GM12878 (cell line): ENCODE measurements around the gene PLXDC1. TPM values are rescaled to one million over a fixed set of nuclear protein-coding genes. Genes with fewer than 3 reads are reported as not detected.

Experiments
- ATAC-seq: fragments of 200-7000 bp; cut with Tn5 transposase; 3 replicates; pipeline ENCODE4 v1.9.1; 2020; ENCODE audit warnings: mild to moderate bottlenecking, moderate library complexity
- BruUV-seq: library from RNA; stranded (reverse); fragments of 400-500 nt; replicated peaks from 2 replicates; lab custom pipeline; 2021; lab: Mats Ljungman, UMichigan
- CTCF ChIA-PET: fragments of 300-600 bp; sonication (Branson Sonifier 250); formaldehyde crosslinking; extraction: SDS; loops from one replicate; lab custom pipeline; 2021; ENCODE audit warnings: inconsistent platforms; lab: Yijun Ruan, JAX
- POLR2A ChIA-PET: fragments of 350-600 bp; formaldehyde crosslinking; extraction: SDS; loops from one replicate; lab custom pipeline; 2021; ENCODE audit warnings: inconsistent platforms; lab: Charles Lee
- RAD21 ChIA-PET: fragments of 300-600 bp; sonication (Branson Sonifier 250); formaldehyde crosslinking; loops from one replicate; lab custom pipeline; 2023; ENCODE audit warnings: antibody characterized with exemption; ENCODE audit not compliant: unreplicated experiment; lab: Charles Lee
- SMC1A ChIA-PET: fragments of 300-600 bp; sonication (Branson Sonifier 250); formaldehyde crosslinking; loops from one replicate; lab custom pipeline; 2023; ENCODE audit not compliant: unreplicated experiment, uncharacterized antibody; lab: Charles Lee
- DNase-seq: peaks from one replicate; pipeline ENCODE4 v3.0.0-alpha.2; 2011; ENCODE audit warnings: low read depth, low spot score
- FAIRE-seq: peaks from 3 replicates; lab custom pipeline; 2011; peaks lifted over from hg19 to GRCh38; lab: Jason Lieb, UNC
- H2AFZ ChIP-seq: 2 replicates; pipeline ENCODE4 v1.6.0; 2011; ENCODE audit warnings: low read depth, low read length, control low read depth; ENCODE audit not compliant: control insufficient read depth
- H3K27ac ChIP-seq: 2 replicates; pipeline ENCODE4 v1.5.1; 2011; ENCODE audit warnings: control low read depth; ENCODE audit not compliant: control insufficient read depth, insufficient read depth
- H3K27me3 ChIP-seq, 2 experiments: replicated peaks in 1 of 2; 2 replicates each; pipeline versions ENCODE4 v1.6.0 to v1.6.1; 2011; ENCODE audit warnings: low read length in 1 of 2; ENCODE audit not compliant: control insufficient read depth in 2 of 2, insufficient read depth in 2 of 2
- H3K36me3 ChIP-seq, 2 experiments: 2 replicates each; pipeline ENCODE4 v1.5.1; 2011; ENCODE audit warnings: low read length in 1 of 2; ENCODE audit not compliant: control insufficient read depth in 2 of 2, insufficient read depth in 2 of 2
- H3K4me1 ChIP-seq: 2 replicates; pipeline ENCODE4 v1.6.1; 2011; ENCODE audit warnings: mild to moderate bottlenecking, low read length, moderate library complexity, mixed read lengths; ENCODE audit not compliant: control insufficient read depth, insufficient read depth
- H3K4me2 ChIP-seq: 2 replicates; pipeline ENCODE4 v1.6.0; 2011; ENCODE audit warnings: control low read depth; ENCODE audit not compliant: control insufficient read depth, insufficient read depth
- H3K4me3 ChIP-seq: fragments of 200-600 bp; sonication (generic); 2 replicates; pipeline ENCODE4 v1.5.1; 2016
- H3K79me2 ChIP-seq: 2 replicates; pipeline ENCODE4 v1.6.0; 2011; ENCODE audit warnings: low read length; ENCODE audit not compliant: control insufficient read depth, insufficient read depth
- H3K9ac ChIP-seq: 2 replicates; pipeline ENCODE4 v1.8.0; 2011; ENCODE audit warnings: low read length, control low read depth, mixed read lengths; ENCODE audit not compliant: control insufficient read depth, insufficient read depth
- H3K9me3 ChIP-seq: replicated peaks from 3 replicates; pipeline ENCODE4 v1.5.1; 2011; ENCODE audit warnings: mild to moderate bottlenecking, low read length; ENCODE audit not compliant: control insufficient read depth, insufficient read depth
- H4K20me1 ChIP-seq: 2 replicates; pipeline ENCODE4 v1.6.0; 2011; ENCODE audit not compliant: control insufficient read depth, insufficient read depth
- BCLAF1 ChIP-seq: fragments of 450-650 bp; IDR thresholded peaks from 2 replicates; pipeline ENCODE4 v1.6.1; 2017; ENCODE audit warnings: antibody characterized with exemption, mild to moderate bottlenecking, moderate library complexity
- HDAC2 ChIP-seq: fragments of 200-600 bp; sonication (generic); IDR thresholded peaks from 2 replicates; pipeline ENCODE4 v1.6.1; 2017
- JUNB ChIP-seq: IDR thresholded peaks from 2 replicates; pipeline ENCODE4 v1.6.1; 2016; ENCODE audit warnings: antibody characterized with exemption, mild to moderate bottlenecking
- NFYB ChIP-seq: IDR thresholded peaks from 2 replicates; pipeline ENCODE4 v1.6.1; 2011; ENCODE audit warnings: low read depth, mild to moderate bottlenecking, low read length, improper control_type of control experiment, moderate library complexity; ENCODE audit not compliant: insufficient read depth
- WGBS: methylation state at CpG from one replicate; pipeline ENCODE4 v1.1.6; 2016; ENCODE audit warnings: low lambda C conversion rate; ENCODE audit not compliant: insufficient replicate concordance, insufficient coverage; ENCODE audit errors: missing lambda C conversion rate; 5-methylcytosine and 5-hydroxymethylcytosine counted together
- in situ Hi-C: fragments of 300-500 bp; cut with MboI; formaldehyde crosslinking; loops from 9 replicates; pipeline ENCODE4 v1.14.3; 2018; ENCODE audit warnings: mixed read lengths
- intact Hi-C: fragments of 100-400 bp; cut with micrococcal nuclease; formaldehyde crosslinking; loops from one replicate; pipeline ENCODE4 v1.14.2; 2022; ENCODE audit not compliant: unreplicated experiment
- polyA plus RNA-seq, 11 experiments: library from polyadenylated mRNA; depleted of rRNA in 4 of 11; unstranded in 6 of 11; stranded (reverse) in 5 of 11; fragments of >200 nt; fragmentation: Nextera tagmentation in 4 of 11; fragmentation: Illumina TruSeq in 1 of 11; extraction: Ambion mirVana in 4 of 11; extraction: Trizol in 1 of 11; gene quantifications; 1 replicate in 1 of 11; 2 replicates in 10 of 11; pipeline versions ENCODE4 v1.2.1 to v1.2.3, GENCODE V29; 2011 to 2016; ENCODE audit warnings: inconsistent platforms in 2 of 11, missing spikeins in 2 of 11, low read depth in 1 of 11
- total RNA-seq, 4 experiments: library from RNA; depleted of rRNA in 3 of 4; stranded (reverse); fragments of >200 nt in 3 of 4; fragmentation: Illumina TruSeq in 1 of 4; extraction: Trizol in 1 of 4; gene quantifications; 2 replicates each; pipeline versions ENCODE4 v1.2.1 to v1.2.3, GENCODE V29; 2013 to 2021
- TF ChIP-seq, protein P1 (sequence below): IDR thresholded peaks from 2 replicates; pipeline ENCODE4 v1.6.1; 2012; ENCODE audit warnings: low read depth, low read length, improper control_type of control experiment
- TF ChIP-seq, protein P2 (sequence below): fragments of 450-650 bp; IDR thresholded peaks from 2 replicates; pipeline ENCODE4 v1.6.1; 2017; ENCODE audit warnings: mild to moderate bottlenecking, moderate library complexity

PLXDC1 gene
- total and polyA plus RNA-seq, 10 of the 15 experiments (the other 5 are each of a cell fraction or from before 2014, with no cell fraction given) = 0.03 to 0.30 (median 0.22) TPM; not detected in 7

DNA sequence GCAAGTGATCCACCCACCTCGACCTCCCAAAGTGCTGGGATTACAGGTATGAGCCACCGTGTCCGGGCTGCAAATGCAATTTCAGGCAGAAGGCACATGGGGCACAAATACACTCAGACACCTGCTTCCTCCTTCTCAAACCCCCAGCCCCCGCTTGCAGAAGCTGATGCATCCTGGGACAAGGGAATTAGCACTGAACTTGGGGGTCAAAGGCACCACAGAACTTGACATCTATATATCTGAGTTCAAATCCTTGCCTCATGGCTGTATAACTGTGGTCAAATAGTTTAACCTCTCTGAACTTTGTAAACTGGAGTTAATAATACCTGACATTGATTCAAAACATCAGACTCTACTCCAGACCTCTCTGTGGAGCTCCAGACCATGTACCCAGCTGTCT is 18.7 kb upstream of the PLXDC1 start (continued):
- TF ChIP-seq JUNB = no peak
- TF ChIP-seq, protein P1, sequence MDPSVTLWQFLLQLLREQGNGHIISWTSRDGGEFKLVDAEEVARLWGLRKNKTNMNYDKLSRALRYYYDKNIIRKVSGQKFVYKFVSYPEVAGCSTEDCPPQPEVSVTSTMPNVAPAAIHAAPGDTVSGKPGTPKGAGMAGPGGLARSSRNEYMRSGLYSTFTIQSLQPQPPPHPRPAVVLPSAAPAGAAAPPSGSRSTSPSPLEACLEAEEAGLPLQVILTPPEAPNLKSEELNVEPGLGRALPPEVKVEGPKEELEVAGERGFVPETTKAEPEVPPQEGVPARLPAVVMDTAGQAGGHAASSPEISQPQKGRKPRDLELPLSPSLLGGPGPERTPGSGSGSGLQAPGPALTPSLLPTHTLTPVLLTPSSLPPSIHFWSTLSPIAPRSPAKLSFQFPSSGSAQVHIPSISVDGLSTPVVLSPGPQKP = no peak
- no peak for TF ChIP-seq NFYB
- no peak for TF ChIP-seq HDAC2

GRCh38 chr17:39169518-39169917 is 18.1 kb upstream of the PLXDC1 start:
- no TSS peak for BruUV-seq
- H3K27ac ChIP-seq = no peak overlapping the region
- FAIRE-seq (peak; percentile 31), ATAC-seq (no peak), DNase-seq (no peak)
- H3K9ac ChIP-seq = no peak overlapping the region
- peaks cover 9% of the 10 kb centered on the region for H3K4me1 ChIP-seq
- H3K36me3 ChIP-seq = no peaks in the 10 kb centered on the region
- H3K4me2 ChIP-seq = no peak overlapping the region
- intact Hi-C loops = no loop called here
- no peaks in the 10 kb centered on the region for H3K79me2 ChIP-seq
- no peak for TF ChIP-seq BCLAF1
- TF ChIP-seq, protein P2, sequence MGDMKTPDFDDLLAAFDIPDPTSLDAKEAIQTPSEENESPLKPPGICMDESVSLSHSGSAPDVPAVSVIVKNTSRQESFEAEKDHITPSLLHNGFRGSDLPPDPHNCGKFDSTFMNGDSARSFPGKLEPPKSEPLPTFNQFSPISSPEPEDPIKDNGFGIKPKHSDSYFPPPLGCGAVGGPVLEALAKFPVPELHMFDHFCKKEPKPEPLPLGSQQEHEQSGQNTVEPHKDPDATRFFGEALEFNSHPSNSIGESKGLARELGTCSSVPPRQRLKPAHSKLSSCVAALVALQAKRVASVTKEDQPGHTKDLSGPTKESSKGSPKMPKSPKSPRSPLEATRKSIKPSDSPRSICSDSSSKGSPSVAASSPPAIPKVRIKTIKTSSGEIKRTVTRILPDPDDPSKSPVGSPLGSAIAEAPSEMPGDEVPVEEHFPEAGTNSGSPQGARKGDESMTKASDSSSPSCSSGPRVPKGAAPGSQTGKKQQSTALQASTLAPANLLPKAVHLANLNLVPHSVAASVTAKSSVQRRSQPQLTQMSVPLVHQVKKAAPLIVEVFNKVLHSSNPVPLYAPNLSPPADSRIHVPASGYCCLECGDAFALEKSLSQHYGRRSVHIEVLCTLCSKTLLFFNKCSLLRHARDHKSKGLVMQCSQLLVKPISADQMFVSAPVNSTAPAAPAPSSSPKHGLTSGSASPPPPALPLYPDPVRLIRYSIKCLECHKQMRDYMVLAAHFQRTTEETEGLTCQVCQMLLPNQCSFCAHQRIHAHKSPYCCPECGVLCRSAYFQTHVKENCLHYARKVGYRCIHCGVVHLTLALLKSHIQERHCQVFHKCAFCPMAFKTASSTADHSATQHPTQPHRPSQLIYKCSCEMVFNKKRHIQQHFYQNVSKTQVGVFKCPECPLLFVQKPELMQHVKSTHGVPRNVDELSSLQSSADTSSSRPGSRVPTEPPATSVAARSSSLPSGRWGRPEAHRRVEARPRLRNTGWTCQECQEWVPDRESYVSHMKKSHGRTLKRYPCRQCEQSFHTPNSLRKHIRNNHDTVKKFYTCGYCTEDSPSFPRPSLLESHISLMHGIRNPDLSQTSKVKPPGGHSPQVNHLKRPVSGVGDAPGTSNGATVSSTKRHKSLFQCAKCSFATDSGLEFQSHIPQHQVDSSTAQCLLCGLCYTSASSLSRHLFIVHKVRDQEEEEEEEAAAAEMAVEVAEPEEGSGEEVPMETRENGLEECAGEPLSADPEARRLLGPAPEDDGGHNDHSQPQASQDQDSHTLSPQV = no peak
- no peaks in the 10 kb centered on the region for H4K20me1 ChIP-seq
- H3K4me3 ChIP-seq = no peak overlapping the region
- H3K9me3 ChIP-seq = no peaks in the 10 kb centered on the region
- ChIA-PET POLR2A (interaction anchor here (0.6 to 0.7 kb wide), 3 partner anchors 104 to 179 kb away, joined by 3 to 7 read pairs (median 4); no protein-coding TSS in a partner anchor), SMC1A (interaction anchor here (0.7 kb wide), 1 partner anchor 11 kb away, joined by 3 read pairs; no protein-coding TSS in a partner anchor), CTCF (interaction anchor here (1.8 to 1.9 kb wide), 2 partner anchors 62 to 186 kb away, joined by 4 to 10 read pairs; no protein-coding TSS in a partner anchor), RAD21 (interaction anchor here (0.9 to 1.8 kb wide), 2 partner anchors 16 to 66 kb away, joined by 3 to 8 read pairs; no protein-coding TSS in a partner anchor)
- H3K27me3 ChIP-seq = peaks cover 0 to 2% of the 10 kb centered on the region in 2 experiments; a peak in 2 of 4 replicates
- H2AFZ ChIP-seq = no peak overlapping the region
- WGBS = 71% methylated on average over 2 of the region's 3 CpGs
- in situ Hi-C loops = no loop called here
